Hepatocyte (in vitro differentiated cells): ENCODE data around the gene MAGEA11.

Experiments
- CTCF ChIP-seq: fragments of 200-600 bp; sonication (generic); IDR thresholded peaks from 2 replicates; pipeline ENCODE4 v1.5.1; 2016; ENCODE audit warnings: antibody characterized with exemption, mild to moderate bottlenecking; ENCODE audit not compliant: poor library complexity
- EZH2 ChIP-seq: fragments of 200-600 bp; sonication (generic); IDR thresholded peaks from 2 replicates; pipeline ENCODE4 v1.6.1; 2016; ENCODE audit warnings: antibody characterized with exemption, mild to moderate bottlenecking, borderline replicate concordance
- EZH2phosphoT487 ChIP-seq: fragments of 200-600 bp; sonication (generic); IDR thresholded peaks from one replicate; pipeline ENCODE4 v1.6.1; 2018; ENCODE audit warnings: antibody characterized with exemption, mild to moderate bottlenecking, low read depth, moderate library complexity; ENCODE audit not compliant: unreplicated experiment, severe bottlenecking

- TF ChIP-seq CTCF (no peak), EZH2phosphoT487 (no peak), EZH2 (no peak)
These were observed 4.8 kb downstream of the MAGEA11 start for GRCh38 chrX:149716632-149717031.
